HTR-8/SVneo (cell line): ENCODE results near the gene FRYL.
"Not testable (repeated sequence)": the region's sequence is repeated elsewhere in the genome, so short reads cannot be mapped to it uniquely, and the experiment has no call there.

Experiments used
- DNase-seq: peaks from one replicate; pipeline ENCODE4 v3.0.0; 2011; ENCODE audit warnings: low spot score, mixed read lengths; ENCODE audit not compliant: insufficient read length
- FAIRE-seq: peaks from 2 replicates; lab custom pipeline; 2011; peaks lifted over from hg19 to GRCh38; lab: Jason Lieb, UNC

FRYL gene

GRCh38 chr4:48787056-48787455 is 7.0 kb upstream of the FRYL start:
- DNase-seq (no peak), FAIRE-seq (no peak)

DNA sequence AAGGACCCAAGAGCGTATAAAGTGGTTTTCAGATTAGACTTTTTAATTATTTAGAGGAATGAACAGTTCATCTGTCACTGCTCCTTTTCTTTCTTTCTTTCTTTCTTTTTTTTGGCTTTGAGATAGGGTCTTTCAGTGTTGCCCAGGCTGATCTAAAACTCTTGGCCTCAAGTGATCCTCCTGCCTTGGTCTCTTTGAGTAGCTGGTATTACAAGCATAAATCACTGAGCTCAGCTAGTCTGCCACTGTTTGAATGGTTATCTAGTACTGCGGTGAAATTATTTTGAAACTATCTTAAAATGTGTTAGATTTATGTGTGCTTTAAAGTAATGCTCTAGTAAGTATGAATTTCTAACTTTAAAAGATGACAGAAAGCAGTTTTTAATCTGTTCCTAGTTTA is 6.5 kb upstream of the FRYL start:
- FAIRE-seq, result no peak
- DNase-seq, result no peak

- no peak for DNase-seq
- no peak for FAIRE-seq
Measured at GRCh38 chr4:48785302-48785701, 5.2 kb upstream of the FRYL start.

- FAIRE-seq, result no peak
- no peak for DNase-seq
Measured at GRCh38 chr4:48781968-48782367, 1.9 kb upstream of the FRYL start.

- no peak for DNase-seq
- FAIRE-seq, result no peak
Measured at GRCh38 chr4:48780865-48781214, 761 bp upstream of the FRYL start.

DNA sequence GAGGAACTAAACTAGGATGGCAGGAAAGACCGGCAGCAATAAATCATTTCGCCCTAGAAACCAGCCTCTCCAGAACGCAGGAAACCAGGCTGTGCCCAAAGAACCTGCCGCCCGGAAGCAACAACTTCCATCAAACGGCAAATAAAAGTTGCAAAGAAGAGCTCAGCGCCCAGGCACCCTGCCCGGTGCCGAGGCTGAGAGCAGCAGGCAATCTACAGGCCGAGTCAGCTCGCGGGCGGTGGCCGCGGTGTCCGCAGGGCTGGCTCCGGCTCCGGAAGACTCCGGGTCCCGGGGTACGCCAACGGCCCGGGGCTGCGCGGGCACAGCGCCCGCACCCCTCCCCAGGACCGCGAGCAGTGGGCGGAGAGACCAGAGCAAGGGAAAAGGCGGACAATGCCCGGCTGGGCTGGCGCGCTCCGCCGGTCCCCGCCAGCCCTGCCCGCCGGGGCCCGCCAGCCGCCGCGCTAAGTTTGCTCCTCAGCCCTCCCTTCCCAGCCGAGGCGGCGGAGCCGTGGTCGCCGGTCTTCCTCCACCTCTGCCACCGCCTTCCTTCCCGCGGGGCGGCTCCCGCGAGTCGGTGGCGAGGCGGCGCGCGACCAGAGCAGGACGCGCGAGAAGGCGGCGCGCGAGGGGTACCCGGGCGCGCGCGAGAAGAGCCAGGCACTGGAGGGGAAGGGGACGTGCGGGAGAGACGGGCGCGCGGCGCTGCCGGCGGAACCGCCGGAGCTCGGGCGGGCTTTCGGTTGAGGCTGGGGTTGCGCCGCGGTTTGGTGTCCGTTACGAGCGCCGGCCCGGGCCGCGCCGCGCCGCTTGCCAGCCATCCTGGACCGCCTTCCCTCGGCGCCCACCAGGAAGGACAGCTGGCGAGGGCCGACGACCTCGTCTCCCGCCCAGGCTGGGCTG is 733 bp downstream of the FRYL start:
- FAIRE-seq (no peak), DNase-seq (peak; percentile 31)

DNA sequence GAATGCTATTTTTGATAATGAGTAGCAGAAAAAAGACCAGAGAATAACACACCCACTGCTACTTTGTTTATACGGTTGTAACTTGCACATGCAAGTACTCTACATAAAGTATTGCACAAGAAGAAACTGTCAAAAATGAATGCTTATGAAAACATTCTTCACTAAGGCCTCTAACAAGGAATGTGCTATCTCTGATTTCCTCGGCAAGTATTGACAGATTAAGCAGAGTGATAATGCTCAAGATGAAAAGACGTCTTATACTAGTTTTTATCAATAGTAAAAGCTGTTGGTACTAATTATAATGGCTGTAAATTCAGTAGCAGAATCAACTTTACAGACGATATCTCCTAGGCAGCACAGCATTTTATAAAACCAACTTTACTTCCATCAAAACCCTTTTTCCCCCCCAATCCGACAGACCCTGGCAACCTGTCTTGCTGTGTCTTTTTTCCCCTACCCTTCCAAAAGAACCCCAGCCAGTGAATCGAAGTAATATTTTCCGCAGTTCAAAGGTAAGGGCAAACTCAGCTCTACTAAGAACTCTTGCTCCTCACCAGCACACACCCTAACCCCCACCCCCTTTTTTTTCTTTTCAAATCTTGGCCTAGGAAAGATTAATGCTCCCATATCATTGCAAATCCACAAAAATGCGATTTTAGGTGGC is 1.5 kb downstream of the FRYL start:
- FAIRE-seq (no peak), DNase-seq (peak; percentile 18)

GRCh38 chr4:48777739-48778138 is 2.3 kb downstream of the FRYL start:
- FAIRE-seq (no peak), DNase-seq (no peak)

DNA sequence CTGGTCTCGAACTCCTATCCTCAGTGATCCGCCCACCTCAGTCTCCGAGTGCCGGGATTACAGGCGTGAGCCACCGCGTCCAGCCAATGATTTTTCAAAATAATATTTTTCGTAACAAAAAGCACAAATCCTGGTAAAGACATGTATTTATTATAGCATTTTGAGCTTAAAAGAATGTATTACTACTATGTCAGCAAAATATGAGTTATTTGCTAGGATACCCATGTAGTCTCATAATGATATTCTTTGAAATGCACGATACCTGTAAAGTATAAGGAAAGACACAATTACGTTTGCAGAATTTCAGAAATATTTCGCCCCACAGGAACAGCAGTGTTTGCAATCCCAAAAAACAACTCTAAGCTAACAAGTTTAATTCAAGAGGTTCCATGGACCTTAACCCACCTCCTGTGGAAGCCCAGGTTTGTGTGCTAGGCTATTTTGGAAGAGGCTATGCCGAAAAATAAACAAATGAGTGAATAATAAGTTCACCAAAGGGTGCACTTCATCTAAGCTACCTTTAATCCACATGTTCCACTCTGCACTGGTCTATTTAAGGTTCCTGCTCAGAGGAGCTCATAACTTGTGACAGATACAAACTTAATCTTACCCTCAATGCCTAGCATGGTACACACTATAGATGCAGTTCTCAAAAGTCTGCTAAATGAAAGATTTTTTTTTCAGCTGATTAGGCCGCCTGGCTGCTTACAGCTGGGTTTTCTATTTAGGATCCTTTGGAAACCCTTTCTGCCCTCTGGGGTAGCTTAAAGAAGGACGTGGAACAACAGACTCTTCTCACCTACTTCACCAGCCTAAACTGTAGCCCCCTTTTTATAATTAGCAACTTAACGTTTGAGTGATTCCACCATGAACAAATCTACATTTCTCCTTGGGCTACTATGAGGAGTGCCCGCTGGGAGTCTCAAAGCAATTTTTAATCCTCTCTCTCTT is 5.0 kb downstream of the FRYL start:
- FAIRE-seq, result no peak
- no peak for DNase-seq

GRCh38 chr4:48772556-48772955 is 7.5 kb downstream of the FRYL start:
- DNase-seq (no peak), FAIRE-seq (no peak)

- FAIRE-seq, result no peak
- DNase-seq, result no peak
Measured at GRCh38 chr4:48767055-48767929, 12.8 kb downstream of the FRYL start.

DNA sequence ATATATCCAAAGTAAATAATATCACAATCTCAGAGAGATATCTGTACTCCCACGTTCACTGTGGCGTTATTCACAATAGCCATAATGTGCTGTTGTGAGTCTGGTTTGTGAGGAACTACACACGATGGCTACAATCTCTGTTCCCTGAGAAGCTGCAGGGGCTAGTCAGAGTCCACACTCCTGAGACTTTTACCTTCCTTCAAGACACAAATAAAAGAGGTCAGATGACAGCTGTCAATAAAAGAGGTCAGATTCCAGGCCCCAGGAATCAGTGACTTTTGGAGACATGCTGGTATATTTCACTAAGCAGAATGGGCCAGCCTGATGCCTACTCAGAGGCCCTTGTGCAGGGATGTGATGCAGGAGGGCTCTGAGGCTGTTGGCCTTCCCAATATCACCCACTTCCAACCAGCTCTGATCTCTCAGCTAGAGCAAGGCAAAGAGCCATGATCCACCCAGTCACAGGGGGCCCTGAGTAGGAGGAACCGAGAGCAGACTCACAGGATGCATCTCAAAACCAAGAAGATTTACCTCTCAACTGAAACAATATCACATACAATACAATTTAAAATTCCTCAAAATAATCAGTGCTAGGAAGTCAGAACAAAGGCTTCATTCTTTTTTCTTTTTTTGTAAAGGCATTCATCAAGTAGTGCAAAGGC is 13.8 kb downstream of the FRYL start:
- DNase-seq (no peak), FAIRE-seq (no peak)

DNA sequence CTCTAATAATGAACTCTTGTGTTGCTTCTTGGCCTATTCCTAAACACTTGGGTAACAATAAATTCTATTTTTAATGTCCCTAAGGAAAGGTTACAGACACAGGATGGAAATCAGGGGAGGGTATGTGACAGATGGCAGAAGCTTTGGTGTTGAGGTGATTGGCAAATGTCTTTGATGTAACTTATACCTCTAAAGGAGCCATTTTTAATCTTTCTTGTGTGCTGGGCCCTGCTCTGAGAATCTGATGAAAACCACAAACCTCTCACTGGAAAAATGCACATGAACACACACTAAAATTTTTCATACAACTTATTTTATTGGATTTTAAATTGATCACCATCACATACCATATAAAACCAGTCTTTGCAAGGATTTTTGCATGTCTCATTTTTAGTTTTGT is 17.7 kb downstream of the FRYL start:
- DNase-seq (no peak), FAIRE-seq (no peak)

GRCh38 chr4:48761286-48761685 is 18.8 kb downstream of the FRYL start:
- no peak for DNase-seq
- FAIRE-seq, result no peak

GRCh38 chr4:48758703-48759102 is 21.4 kb downstream of the FRYL start:
- FAIRE-seq, DNase-seq: not testable (repeated sequence)

- DNase-seq (peak; percentile 31), FAIRE-seq (no peak)
Measured at GRCh38 chr4:48756689-48757220, 23.3 kb downstream of the FRYL start.

DNA sequence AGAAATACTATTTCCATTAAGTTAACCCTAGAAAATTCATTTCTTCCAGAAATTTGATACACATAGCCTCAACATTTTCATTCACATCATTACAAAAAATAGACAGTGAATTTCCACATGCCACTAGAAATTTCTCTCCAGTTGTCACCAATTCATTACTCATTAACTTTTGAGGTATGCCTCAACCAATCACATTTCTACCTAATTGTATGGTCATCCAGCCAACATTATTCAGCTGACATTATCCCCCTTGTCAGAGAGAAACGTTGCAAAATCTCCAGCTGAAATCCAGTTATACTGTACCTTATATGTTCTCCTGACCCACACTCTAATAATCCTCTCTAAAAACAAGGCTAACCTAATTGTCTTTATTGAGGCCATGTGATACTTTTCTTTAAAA is 24.8 kb downstream of the FRYL start:
- no peak for FAIRE-seq
- no peak for DNase-seq

DNA sequence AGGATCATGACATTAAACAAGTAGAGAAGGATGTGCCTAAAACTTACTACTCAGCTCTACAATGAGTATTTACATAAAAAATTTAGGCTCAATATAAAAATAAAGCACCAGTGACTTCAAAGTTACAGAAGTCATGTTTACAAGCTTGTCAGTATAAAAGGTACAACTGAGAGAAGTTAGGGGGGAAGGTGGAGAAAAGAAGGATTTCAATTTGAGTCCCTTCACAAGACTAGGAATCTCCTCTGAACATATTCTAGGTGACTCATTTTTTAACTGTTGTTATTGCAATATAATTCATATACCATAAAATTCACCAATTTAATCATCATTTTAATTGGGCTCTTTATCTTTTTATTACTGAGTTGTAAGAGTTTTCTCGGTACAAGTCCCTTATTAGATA is 26.9 kb downstream of the FRYL start:
- DNase-seq, result no peak
- FAIRE-seq, result no peak

GRCh38 chr4:48752726-48753125 is 27.4 kb downstream of the FRYL start:
- DNase-seq (no peak), FAIRE-seq (no peak)
